Right lobe of liver (tissue), 4 donors: ENCODE results near the gene BST1.

ENCODE experiments used
- CTCF ChIP-seq, 4 donors: fragments of 200-600 bp in 3 of 4; fragments of 450-650 bp in 1 of 4; IDR thresholded peaks; one replicate each; pipeline versions ENCODE4 v1.5.1 to v1.8.0; 2016 to 2022; ENCODE audit warnings: antibody characterized with exemption in 4 of 4, mild to moderate bottlenecking in 2 of 4
- POLR2A ChIP-seq: fragments of 450-650 bp; IDR thresholded peaks from one replicate; pipeline ENCODE4 v1.6.1; 2017; ENCODE audit warnings: antibody characterized with exemption, mild to moderate bottlenecking
- donor health status: DM: no; HTN: no; CAD: no.
- donor health status: DM: no; HTN: no; CAD: no.
- donor health status: DM: no; HTN: yes; CAD: no.

GRCh38 chr4:15717086-15717485 lies 14.2 kb downstream of the BST1 start:
- TF ChIP-seq POLR2A (no peak), CTCF (IDR thresholded peaks at IDR 0.05) (no peak)
